Neural cell (in vitro differentiated cells): Measurements from ENCODE around the gene CEL. TPM values are rescaled to one million over a fixed set of nuclear protein-coding genes. Genes with fewer than 3 reads are reported as not detected.

Experiments
- H2AFZ ChIP-seq: fragments of 200-600, 300-800 bp; sonication (generic), shearing (Covaris generic); 2 replicates; pipeline ENCODE4 v1.6.0; 2014; ENCODE audit warnings: low read depth, mild to moderate bottlenecking, antibody characterized with exemption, low read length, moderate library complexity
- H3F3A ChIP-seq: fragments of 200-600 bp; shearing (Covaris generic); 2 replicates; pipeline ENCODE4 v1.6.1; 2016; ENCODE audit warnings: mild to moderate bottlenecking, moderate library complexity, mixed read lengths, antibody characterized with exemption, low read length; ENCODE audit not compliant: insufficient read depth, poor library complexity, severe bottlenecking
- H3K27ac ChIP-seq: fragments of 200-600, 300-800 bp; sonication (generic), shearing (Covaris generic); 2 replicates; pipeline ENCODE4 v1.5.1; 2014; ENCODE audit warnings: mild to moderate bottlenecking, low read length, moderate library complexity
- H3K27me3 ChIP-seq: fragments of 300-800, 200-600 bp; sonication (generic), shearing (Covaris generic); 2 replicates; pipeline ENCODE4 v1.6.0; 2014; ENCODE audit warnings: mild to moderate bottlenecking, low read depth, low read length, moderate library complexity; ENCODE audit not compliant: insufficient read depth
- H3K36me3 ChIP-seq: fragments of 300-800, 200-600 bp; sonication (generic), shearing (Covaris generic); 2 replicates; pipeline ENCODE4 v1.5.1; 2014; ENCODE audit warnings: mild to moderate bottlenecking, antibody characterized with exemption, low read length, moderate library complexity; ENCODE audit not compliant: insufficient read depth
- H3K4me2 ChIP-seq: fragments of 300-800, 200-600 bp; sonication (generic), shearing (Covaris generic); 2 replicates; pipeline ENCODE4 v1.6.0; 2014; ENCODE audit warnings: mild to moderate bottlenecking, low read length
- H3K4me3 ChIP-seq: fragments of 300-800, 200-600 bp; sonication (generic), shearing (Covaris generic); 2 replicates; pipeline ENCODE4 v1.5.1; 2014; ENCODE audit warnings: mild to moderate bottlenecking, low read length, moderate library complexity
- H3K79me2 ChIP-seq: fragments of 200-600 bp; shearing (Covaris generic); replicated peaks from 2 replicates; pipeline ENCODE4 v1.6.0; 2014; ENCODE audit warnings: mild to moderate bottlenecking, low read length, moderate library complexity; ENCODE audit not compliant: insufficient read depth
- H3K9ac ChIP-seq: fragments of 300-800, 200-600 bp; sonication (generic), shearing (Covaris generic); 2 replicates; pipeline ENCODE4 v1.6.1; 2016; ENCODE audit warnings: mild to moderate bottlenecking, low read length, mixed read lengths
- H3K9me2 ChIP-seq: fragments of 200-600 bp; shearing (Covaris generic); 2 replicates; pipeline ENCODE4 v1.6.1; 2016; ENCODE audit warnings: mild to moderate bottlenecking, low read length, mixed read lengths; ENCODE audit not compliant: insufficient read depth
- H3K9me3 ChIP-seq: fragments of 200-600, 300-800 bp; sonication (generic), shearing (Covaris generic); 2 replicates; pipeline ENCODE4 v1.6.1; 2016; ENCODE audit warnings: mild to moderate bottlenecking, mixed run types, low read length, moderate library complexity, mixed read lengths
- H4K20me1 ChIP-seq: fragments of 200-600 bp; shearing (Covaris generic); 2 replicates; pipeline ENCODE4 v1.6.1; 2016; ENCODE audit warnings: mild to moderate bottlenecking, mixed run types; ENCODE audit not compliant: insufficient read depth
- CTCF ChIP-seq: fragments of 450-650 bp; IDR thresholded peaks from 2 replicates; pipeline ENCODE4 v1.5.1; 2014; ENCODE audit warnings: antibody characterized with exemption, mild to moderate bottlenecking, moderate library complexity; ENCODE audit not compliant: poor library complexity, severe bottlenecking
- EP300 ChIP-seq: fragments of 450-650 bp; conservative IDR thresholded peaks from 2 replicates; pipeline ENCODE4 v1.6.1; 2014; ENCODE audit warnings: antibody characterized with exemption, mild to moderate bottlenecking, moderate library complexity; ENCODE audit not compliant: poor library complexity, severe bottlenecking
- EZH2 ChIP-seq: fragments of 200-600, 300-800 bp; shearing (Covaris generic), sonication (generic); IDR thresholded peaks from 2 replicates; pipeline ENCODE4 v1.6.1; 2014; ENCODE audit warnings: antibody characterized with exemption, low read length, borderline replicate concordance, mild to moderate bottlenecking; ENCODE audit not compliant: insufficient read depth, poor library complexity, severe bottlenecking
- MXI1 ChIP-seq: fragments of 450-650 bp; conservative IDR thresholded peaks from 2 replicates; pipeline ENCODE4 v1.6.1; 2014; ENCODE audit warnings: antibody characterized with exemption, mild to moderate bottlenecking; ENCODE audit not compliant: poor library complexity, severe bottlenecking
- POLR2AphosphoS5 ChIP-seq: IDR thresholded peaks from 2 replicates; pipeline ENCODE4 v1.6.1; 2012
- RAD21 ChIP-seq: fragments of 450-650 bp; conservative IDR thresholded peaks from 2 replicates; pipeline ENCODE4 v1.6.1; 2014; ENCODE audit warnings: antibody characterized with exemption, mild to moderate bottlenecking, moderate library complexity
- REST ChIP-seq: IDR thresholded peaks from 2 replicates; pipeline ENCODE4 v1.6.1; 2012; ENCODE audit warnings: borderline replicate concordance
- SMC3 ChIP-seq: fragments of 450-650 bp; conservative IDR thresholded peaks from 2 replicates; pipeline ENCODE4 v1.6.1; 2014; ENCODE audit warnings: antibody characterized with exemption, mild to moderate bottlenecking, moderate library complexity; ENCODE audit not compliant: poor library complexity
- TAF1 ChIP-seq: IDR thresholded peaks from 2 replicates; pipeline ENCODE4 v1.6.1; 2012; ENCODE audit warnings: low read depth
- polyA plus RNA-seq: library from polyadenylated mRNA; depleted of rRNA; stranded (reverse); fragments of >200 nt; gene quantifications from 2 replicates; pipeline ENCODE4 v1.2.3, GENCODE V29; 2014

Gene CEL
- polyA plus RNA-seq, 1 donor from 2014 or later, result 0.95 TPM

GRCh38 chr9:133100506-133101355 lies 39.0 kb downstream of the CEL start:
- Histone ChIP-seq H2AFZ (no peak overlapping the region), H3K4me3 (no peak overlapping the region), H3K36me3 (peaks cover 31% of the 10 kb centered on the region), H3K9me3 (peaks cover 5% of the 10 kb centered on the region), H3K79me2 (no peaks in the 10 kb centered on the region), H3K9ac (no peak overlapping the region), H3K4me2 (no peak overlapping the region), H3K9me2 (no peaks in the 10 kb centered on the region), H3K27ac (no peak overlapping the region), H4K20me1 (no peaks in the 10 kb centered on the region), H3F3A (no peaks in the 10 kb centered on the region), H3K27me3 (no peaks in the 10 kb centered on the region)
- TF ChIP-seq POLR2AphosphoS5, result no peak
- no peak for TF ChIP-seq EP300
- TF ChIP-seq MXI1, result no peak
- no peak for TF ChIP-seq CTCF
- TF ChIP-seq RAD21, result no peak
- no peak for TF ChIP-seq TAF1
- TF ChIP-seq EZH2, result no peak
- no peak for TF ChIP-seq SMC3
- TF ChIP-seq REST, result no peak

DNA sequence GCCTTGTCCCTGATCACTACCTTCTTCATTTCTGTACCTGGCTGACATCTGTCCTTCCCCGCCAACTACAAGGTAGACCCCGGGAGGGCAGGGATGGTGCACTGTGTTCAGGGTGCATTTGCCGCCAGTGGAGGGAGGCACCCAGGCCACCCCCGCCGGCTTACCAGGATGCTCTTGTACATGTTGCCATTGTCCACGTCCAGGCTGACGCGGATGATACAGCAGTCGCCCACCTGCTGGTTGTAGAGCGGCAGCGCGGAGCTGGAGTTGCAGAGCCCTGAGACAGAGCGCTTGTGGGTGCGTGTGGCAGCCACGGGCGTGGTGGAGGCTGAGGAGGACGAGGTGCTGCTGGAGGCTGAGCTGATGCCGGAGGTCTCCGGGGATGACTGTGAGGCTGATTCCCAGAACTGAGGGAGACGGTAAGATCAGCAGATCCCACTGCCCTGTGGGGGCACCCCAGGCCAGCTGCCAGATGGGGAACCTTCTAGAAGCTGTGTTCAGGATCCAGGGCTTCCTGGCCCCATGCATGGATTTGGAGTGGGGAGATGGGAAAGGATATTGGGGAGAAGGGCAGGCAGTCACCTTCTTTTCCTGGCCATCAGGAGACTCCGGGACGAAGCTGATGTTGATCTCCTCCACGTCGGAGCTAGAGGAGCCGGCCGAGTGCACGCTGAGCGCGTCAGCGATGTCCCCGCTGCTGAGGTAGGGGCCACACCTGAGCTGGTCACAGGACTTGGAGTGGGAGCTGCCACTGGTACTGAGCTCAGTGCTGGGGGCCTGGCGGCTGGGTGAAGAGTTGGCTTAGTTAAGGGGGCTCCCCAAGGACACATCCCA lies 39.8 kb downstream of the CEL start:
- no peaks in the 10 kb centered on the region for H3F3A ChIP-seq
- no peaks in the 10 kb centered on the region for H3K27me3 ChIP-seq
- H2AFZ ChIP-seq, result no peak overlapping the region
- H3K9me3 ChIP-seq, result no peaks in the 10 kb centered on the region
- no peak overlapping the region for H3K27ac ChIP-seq
- peaks cover 29% of the 10 kb centered on the region for H3K36me3 ChIP-seq
- TF ChIP-seq RAD21, result no peak
- TF ChIP-seq EP300, result no peak
- no peak for TF ChIP-seq CTCF
- no peak for TF ChIP-seq MXI1
- TF ChIP-seq TAF1, result no peak
- TF ChIP-seq REST, result no peak
- TF ChIP-seq POLR2AphosphoS5, result no peak
- no peak for TF ChIP-seq SMC3
- no peak for TF ChIP-seq EZH2
- no peaks in the 10 kb centered on the region for H3K9me2 ChIP-seq
- H3K4me2 ChIP-seq, result no peak overlapping the region
- H3K4me3 ChIP-seq, result no peak overlapping the region
- no peaks in the 10 kb centered on the region for H4K20me1 ChIP-seq
- H3K9ac ChIP-seq, result no peak overlapping the region
- H3K79me2 ChIP-seq, result no peaks in the 10 kb centered on the region
